HG03039 (cell line): ENCODE measurements around the gene ABCA6.
A peak's percentile ranks its signal among the peaks of the same experiment; 100 is the strongest.

Source experiments
- ATAC-seq: cut with Tn5 transposase; IDR thresholded peaks from one replicate; pipeline ENCODE4 v1.9.1; 2021; ENCODE audit warnings: mild to moderate bottlenecking, moderate library complexity; ENCODE audit not compliant: unreplicated experiment

The ABCA6 gene

DNA sequence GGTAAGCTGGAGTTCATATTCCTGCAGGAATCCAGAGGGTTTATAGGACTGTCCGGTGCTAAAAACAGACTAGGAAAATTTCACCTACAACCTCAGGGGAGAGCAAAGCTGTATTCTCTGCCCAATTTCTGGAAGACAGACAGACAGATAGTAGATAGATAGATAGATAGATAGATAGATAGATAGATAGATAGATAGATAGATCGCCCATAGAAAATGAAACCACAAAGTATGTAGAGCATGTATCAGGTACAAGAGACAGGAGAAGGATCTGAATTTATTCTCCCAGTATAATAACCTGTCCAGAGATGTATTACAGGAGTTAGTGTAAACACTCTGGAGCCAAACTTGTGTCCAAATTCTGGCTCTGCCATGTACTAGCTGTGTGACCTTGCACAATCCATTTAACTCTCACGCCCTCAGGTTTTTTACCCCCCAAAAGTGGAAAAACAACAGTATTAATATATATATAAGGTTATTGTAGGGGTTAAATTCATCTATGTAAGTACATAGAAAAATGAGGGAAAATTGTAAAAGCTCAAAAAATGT is 2.1 kb upstream of the ABCA6 start:
- no peak for ATAC-seq

GRCh38 chr17:69143151-69143550 is 1.5 kb upstream of the ABCA6 start:
- ATAC-seq = no peak

- no peak for ATAC-seq
Observed at GRCh38 chr17:69142175-69142802, 594 bp upstream of the ABCA6 start.

DNA sequence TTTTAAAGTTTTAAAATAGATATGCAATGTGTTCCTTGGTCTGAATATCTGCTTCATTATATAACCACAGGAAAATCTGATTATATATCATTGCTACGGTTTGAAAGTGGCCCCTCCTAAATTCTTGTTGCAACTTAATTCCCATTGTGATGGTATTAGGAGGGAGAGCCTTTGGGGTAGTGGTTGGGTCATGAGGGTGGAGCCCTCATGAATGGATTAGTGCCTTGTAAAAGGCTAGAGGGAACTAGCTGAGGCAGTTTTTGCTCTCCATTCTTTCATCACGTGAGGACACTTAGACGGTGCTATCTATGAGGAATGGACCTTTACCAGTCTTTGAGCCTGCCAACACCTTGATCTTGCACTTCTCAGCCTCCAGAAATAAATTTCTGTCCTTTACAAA is 7.6 kb downstream of the ABCA6 start:
- no peak for ATAC-seq

- no peak for ATAC-seq
Observed at GRCh38 chr17:69130627-69131296, 10.9 kb downstream of the ABCA6 start.

DNA sequence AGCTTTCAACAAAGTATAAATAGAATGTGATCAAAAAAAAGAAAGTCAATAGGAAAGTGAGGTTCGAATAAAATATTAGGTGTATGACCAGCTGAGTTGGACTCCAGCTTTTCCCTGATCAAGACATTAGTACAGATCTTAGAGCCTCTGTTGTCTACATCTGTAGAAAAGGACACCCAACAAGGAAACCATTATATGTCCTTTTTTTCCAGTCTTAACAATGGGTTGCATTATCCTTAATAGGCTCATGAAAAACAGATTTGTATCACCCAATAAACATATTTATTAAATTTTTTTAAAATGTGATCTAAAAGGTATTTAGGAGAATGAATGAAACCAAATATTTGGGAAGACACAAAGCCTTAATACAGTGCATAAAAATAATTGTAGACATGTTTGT is 18.1 kb downstream of the ABCA6 start:
- ATAC-seq = no peak

- ATAC-seq = no peak
Observed at GRCh38 chr17:69122065-69122464, 19.6 kb downstream of the ABCA6 start.

GRCh38 chr17:69117855-69118784 is 23.6 kb downstream of the ABCA6 start:
- ATAC-seq = peak; percentile 38

GRCh38 chr17:69111794-69112193 is 29.9 kb downstream of the ABCA6 start:
- no peak for ATAC-seq

DNA sequence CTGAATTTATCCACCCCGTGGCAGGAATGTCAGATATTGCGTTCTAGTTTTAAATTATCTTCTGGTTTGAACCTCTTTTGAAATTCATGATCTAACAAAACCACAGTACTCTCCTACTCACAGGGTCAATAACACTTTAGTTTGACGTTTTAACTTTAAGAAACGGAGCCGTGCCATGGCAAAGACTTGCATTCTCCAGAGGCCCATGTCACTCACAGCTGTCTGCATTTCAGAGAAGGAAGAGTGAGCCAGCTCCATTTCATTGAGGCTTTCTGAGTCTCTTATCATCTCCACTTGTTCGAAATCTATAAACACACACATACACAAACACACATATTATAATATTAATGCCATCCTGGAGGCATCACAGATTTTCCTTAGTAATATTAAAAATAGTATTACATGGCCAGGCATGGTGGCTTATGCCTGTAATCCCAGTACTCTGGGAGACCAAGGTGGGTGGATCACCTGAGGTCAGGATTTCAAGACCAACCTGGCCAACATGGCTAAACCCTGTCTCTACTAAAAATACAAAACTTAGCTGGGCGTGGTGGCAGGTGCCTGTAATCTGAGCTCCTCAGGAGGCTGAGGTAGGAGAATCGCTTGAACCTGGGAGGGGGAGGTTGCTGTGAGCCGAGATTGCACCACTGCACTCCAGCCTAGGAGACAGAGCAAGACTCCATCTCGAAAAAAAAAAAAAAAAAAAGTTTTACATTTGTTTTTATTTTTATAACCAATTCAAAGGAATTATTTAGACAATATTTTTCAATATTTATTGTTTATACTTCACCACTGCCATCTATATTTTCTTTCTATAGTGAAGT is 35.6 kb downstream of the ABCA6 start:
- ATAC-seq = no peak

- ATAC-seq = no peak
Observed at GRCh38 chr17:69103557-69104233, 38.0 kb downstream of the ABCA6 start.

GRCh38 chr17:69098625-69099024 is 43.1 kb downstream of the ABCA6 start:
- ATAC-seq = no peak

GRCh38 chr17:69096541-69096940 is 45.2 kb downstream of the ABCA6 start:
- no peak for ATAC-seq

GRCh38 chr17:69093995-69094394 is 47.7 kb downstream of the ABCA6 start:
- no peak for ATAC-seq

- ATAC-seq = no peak
Observed at GRCh38 chr17:69093279-69093789, 48.4 kb downstream of the ABCA6 start.

- no peak for ATAC-seq
Observed at GRCh38 chr17:69090365-69090764, 51.3 kb downstream of the ABCA6 start.

DNA sequence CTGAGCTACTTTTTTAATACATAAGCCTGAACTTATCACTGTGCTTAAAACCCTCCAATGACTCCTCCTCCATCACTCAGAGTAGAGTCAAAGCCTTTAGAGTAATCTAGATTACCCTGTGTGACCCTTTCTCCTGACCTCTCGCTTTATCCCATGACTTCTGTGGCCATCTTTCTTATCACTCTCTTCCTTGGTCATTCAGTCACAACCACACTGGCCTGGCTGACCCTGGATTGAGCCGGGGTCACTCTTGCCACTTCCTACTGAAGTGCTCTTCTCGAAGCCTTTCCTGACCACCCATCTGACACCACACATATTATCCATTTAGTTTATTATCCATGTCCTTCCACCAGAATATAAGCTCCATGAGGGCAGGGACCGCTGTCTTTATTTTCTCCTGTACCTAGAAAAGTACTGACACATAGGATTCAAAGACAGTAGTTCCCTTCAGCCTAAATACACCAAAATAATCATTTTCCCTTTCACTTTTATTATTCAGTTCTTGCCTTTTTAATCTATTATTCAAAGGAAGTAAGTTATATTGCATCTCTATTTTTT is 53.0 kb downstream of the ABCA6 start:
- ATAC-seq = no peak

- no peak for ATAC-seq
Observed at GRCh38 chr17:69086641-69087040, 55.1 kb downstream of the ABCA6 start.

GRCh38 chr17:69084911-69085310 is 56.8 kb downstream of the ABCA6 start:
- ATAC-seq = no peak
